Measurements from ENCODE around the gene TRIM67.

DNA sequence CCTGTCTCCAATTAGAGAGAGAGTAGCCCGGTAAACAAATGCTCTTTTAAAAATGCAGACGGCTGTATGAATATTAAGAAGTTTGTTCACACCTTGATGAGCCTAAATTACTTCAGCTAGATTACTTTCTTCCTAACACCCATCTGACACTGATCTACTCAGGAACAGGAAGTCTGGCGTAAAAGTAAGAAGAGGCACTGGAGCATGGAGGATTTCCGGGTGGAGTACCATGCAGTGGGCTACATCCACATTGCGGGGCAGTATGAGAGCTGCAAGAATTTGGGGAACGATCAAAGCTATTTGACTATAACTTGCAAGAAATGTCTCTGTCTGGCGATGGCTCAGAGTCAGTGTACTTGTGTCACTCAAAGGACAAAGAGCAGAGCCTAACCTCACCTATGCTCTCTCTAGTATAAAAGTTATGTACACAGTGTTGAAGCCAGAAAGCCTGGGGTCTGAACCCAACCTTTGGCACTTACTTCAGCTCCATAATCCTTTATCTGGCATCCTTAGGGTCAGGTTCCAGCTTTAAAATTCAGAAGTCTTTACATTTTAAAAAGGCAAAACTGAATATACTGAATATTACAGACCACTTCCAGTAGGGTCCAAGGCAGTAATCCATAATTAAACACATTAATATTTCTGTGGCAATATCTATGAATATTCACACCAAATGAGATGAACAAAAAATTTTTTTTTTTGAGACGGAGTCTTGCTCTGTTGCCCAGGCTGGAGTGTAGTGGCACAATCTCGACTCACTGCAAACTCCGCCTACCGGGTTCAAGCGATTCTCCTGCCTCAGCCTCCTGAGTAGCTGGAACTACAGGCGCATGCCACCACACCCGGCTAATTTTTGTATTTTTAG lies 71.2 kb downstream of the TRIM67 start:
- TF ChIP-seq RCOR1 (IDR thresholded peaks at IDR 0.05; ENCODE audit: low read depth, low read length) (no peak), JUN (IDR thresholded peaks at IDR 0.05) (no peak)

All from A549 (cell line).